Activated CD4-positive, CD25-positive, alpha-beta regulatory T cell treated with anti-CD3 and anti-CD28 coated beads, Interleukin-2, amount 50 U/mL, for 24 hours (primary cell): ENCODE results near the gene PGGHG.

Experiments
- ATAC-seq, 2 donors: fragments of 150-1000 bp; cut with Tn5 transposase; one replicate each; pipeline ENCODE4 v1.10.0; 2021; ENCODE audit warnings: mild to moderate bottlenecking in 1 of 2, moderate library complexity in 1 of 2

The PGGHG gene

GRCh38 chr11:288478-289397 lies at the start of gene PGGHG:
TSS of gene PGGHG (plus strand) at chr11:289126. CDS start at chr11:289817, 691 bp downstream.
- peak; percentile 47 to 54 for ATAC-seq

DNA sequence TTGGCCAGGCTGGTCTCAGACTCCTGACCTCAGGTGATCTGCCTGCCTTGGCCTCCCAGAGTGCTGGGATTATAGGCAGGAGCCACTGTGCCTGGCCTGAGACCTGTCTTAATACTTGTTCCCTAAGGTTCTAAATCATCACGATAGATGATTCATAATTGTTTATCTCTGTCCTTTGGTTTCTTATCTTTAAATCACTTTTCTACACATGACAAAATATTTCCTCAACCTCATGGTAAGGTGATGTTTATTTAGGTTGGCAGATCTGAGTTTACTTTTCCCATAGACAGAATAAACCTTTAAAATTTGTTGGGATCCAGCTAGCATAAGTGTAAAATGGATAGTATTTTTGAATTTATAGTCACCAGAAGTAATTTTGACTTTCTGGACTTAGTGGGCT lies 48.6 kb upstream of the PGGHG start:
- ATAC-seq, result no peak

DNA sequence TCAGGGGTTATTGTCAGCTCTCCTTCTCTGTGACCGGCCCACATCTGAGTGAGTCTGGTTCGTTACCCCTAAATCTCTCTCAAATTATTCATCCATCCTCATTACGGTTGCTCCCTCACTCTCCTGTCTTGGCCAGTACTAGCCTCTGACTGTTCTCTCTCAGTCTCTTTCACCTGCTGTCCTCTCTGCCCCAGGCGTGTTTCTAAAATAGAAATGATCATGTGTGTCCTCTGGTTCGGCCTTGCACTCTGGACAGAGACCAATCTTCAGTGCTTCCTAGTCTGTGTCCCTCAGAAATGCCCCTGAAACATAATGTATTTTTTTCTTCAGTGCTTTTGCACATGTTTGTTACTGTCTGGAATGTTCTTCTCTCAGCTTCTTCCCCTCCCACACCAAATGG lies 47.3 kb upstream of the PGGHG start:
- no peak for ATAC-seq

- ATAC-seq, result no peak
These were observed 44.5 kb upstream of the PGGHG start for GRCh38 chr11:244376-244775.

DNA sequence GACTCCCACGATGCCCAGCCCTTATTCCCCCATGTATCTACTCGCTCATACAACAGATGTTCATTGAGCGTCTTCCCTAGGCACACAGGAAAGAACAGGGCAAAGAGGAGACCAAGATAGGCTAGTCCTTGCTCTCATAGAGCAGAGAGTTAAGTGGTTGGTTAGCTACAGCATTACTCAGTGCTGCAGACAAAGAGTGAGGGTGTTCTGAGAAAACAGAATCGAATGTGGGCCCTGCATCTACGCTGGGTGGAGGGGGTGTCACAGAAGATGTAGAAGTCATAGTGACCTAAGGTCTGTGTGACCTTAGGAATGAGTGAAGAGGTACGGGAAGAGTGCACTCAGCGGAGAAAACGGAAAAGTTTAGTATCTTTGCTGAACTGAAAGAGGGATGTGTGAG lies 39.9 kb upstream of the PGGHG start:
- ATAC-seq, result no peak

DNA sequence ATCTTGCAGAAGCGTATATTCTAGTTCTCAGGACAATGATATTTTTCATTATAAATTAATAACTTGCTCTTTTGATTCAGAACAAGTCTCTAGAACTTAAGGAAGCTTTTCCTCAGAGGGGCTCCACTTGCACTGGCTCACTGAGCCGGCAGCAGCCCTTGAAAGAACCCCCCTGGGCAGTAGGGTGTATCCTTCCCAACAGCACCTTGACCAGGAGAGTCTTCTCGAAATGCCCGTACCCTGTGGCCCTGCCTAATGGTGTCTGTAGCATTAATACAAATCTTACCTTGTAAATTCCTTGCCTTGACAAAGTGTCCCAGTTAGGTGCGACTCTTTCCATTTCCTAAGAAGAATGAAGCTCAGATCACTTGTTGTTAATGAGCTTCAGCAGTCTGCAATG lies 38.7 kb upstream of the PGGHG start:
- ATAC-seq, result no peak

- ATAC-seq, result peak; percentile 84 to 86
These were observed 38.1 kb upstream of the PGGHG start for GRCh38 chr11:250740-251299.

DNA sequence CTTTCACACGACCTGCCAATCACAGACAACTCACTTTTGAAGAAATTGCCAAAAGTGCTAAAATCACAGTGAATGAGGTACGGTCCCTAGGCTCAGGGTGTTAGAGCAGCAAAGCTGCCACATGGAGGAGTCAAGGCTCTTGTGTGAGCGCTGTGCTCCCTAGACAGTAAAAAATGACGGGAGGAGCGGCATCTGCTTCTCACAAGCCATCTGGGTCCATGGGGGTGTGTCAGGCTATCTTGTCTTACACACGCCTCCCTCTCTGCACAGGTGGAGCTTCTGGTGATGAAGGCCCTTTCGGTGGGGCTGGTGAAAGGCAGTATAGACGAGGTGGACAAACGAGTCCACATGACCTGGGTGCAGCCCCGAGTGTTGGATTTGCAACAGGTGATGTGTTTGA lies 37.4 kb upstream of the PGGHG start:
- ATAC-seq, result no peak

- ATAC-seq, result no peak
These were observed 36.3 kb upstream of the PGGHG start for GRCh38 chr11:252666-253065.

- no peak for ATAC-seq
These were observed 35.6 kb upstream of the PGGHG start for GRCh38 chr11:253160-253885.

GRCh38 chr11:253886-254270 lies 35.0 kb upstream of the PGGHG start:
- ATAC-seq, result no peak

DNA sequence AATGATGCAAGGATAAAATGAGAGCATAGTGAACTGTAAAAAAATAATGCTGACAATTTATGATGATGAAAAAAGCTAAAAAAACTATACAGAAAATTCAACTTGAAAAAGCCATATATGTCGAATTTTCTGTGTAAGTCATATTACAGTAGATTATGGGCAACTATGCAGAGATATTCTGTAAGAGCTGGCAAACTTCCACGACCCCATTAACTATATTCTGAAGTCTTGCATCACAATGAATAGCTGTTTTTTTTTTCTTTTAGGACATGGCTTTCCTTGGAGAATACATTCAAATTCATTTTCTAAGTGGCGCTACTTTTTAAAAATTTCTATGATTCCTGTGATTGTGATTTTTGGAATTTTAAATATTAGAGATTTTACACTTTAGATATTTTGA lies 33.8 kb upstream of the PGGHG start:
- ATAC-seq, result no peak

- ATAC-seq, result no peak
These were observed 33.1 kb upstream of the PGGHG start for GRCh38 chr11:255816-256215.

- no peak for ATAC-seq
These were observed 31.8 kb upstream of the PGGHG start for GRCh38 chr11:256952-257737.

- no peak for ATAC-seq
These were observed 31.0 kb upstream of the PGGHG start for GRCh38 chr11:257766-258493.

DNA sequence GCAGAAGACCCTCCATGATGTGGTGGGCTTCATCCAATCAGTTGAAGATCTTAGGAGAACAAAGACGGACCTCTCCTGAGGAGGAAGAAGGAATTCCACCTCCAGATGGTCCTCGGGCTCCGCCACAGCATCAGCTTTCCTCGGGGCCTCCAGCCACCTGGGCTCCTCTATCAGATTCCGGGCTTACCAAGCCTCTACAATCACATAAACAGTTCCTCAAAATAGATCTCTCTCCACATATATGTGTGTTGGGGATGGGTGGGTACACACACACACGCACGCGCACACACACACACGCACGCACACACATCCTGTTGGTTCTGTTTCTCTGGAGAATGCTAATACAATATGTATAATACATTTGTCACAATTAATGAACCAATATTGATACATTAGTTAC lies 29.5 kb upstream of the PGGHG start:
- ATAC-seq, result no peak

GRCh38 chr11:261624-262023 lies 27.3 kb upstream of the PGGHG start:
- no peak for ATAC-seq

- peak; percentile 84 for ATAC-seq
These were observed 22.1 kb upstream of the PGGHG start for GRCh38 chr11:266676-267439.

- peak in 1 of 2 donors; percentile 4 for ATAC-seq
These were observed 21.4 kb upstream of the PGGHG start for GRCh38 chr11:267491-267994.

- peak in 1 of 2 donors; percentile 2 for ATAC-seq
These were observed 20.2 kb upstream of the PGGHG start for GRCh38 chr11:268716-269145.
